ENCODE data around the gene GPATCH2.

The GPATCH2 gene

DNA sequence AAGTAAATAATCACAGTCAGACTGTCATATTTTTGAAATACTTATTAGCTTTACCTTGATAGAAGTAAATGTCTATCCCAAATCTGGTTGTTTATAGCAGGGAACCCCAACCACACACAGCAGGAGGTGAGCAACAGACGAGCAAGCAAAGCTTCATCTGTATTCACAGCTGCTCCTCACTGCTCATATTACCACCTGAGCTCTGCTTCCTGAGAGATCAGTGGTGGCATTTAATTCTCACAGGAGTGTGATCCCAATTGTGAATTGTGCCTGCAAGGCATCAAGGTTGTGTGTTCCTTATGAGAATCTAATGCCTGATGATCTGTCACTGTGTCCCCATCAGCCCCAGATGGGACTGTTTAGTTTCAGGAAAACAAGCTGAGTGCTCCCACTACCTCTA is 104.3 kb downstream of the GPATCH2 start:
- peak overlapping the region; percentile 71 for H3K27ac ChIP-seq
- TF ChIP-seq, protein P1, sequence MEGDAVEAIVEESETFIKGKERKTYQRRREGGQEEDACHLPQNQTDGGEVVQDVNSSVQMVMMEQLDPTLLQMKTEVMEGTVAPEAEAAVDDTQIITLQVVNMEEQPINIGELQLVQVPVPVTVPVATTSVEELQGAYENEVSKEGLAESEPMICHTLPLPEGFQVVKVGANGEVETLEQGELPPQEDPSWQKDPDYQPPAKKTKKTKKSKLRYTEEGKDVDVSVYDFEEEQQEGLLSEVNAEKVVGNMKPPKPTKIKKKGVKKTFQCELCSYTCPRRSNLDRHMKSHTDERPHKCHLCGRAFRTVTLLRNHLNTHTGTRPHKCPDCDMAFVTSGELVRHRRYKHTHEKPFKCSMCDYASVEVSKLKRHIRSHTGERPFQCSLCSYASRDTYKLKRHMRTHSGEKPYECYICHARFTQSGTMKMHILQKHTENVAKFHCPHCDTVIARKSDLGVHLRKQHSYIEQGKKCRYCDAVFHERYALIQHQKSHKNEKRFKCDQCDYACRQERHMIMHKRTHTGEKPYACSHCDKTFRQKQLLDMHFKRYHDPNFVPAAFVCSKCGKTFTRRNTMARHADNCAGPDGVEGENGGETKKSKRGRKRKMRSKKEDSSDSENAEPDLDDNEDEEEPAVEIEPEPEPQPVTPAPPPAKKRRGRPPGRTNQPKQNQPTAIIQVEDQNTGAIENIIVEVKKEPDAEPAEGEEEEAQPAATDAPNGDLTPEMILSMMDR (IDR thresholded peaks at IDR 0.05) = no peak
- TF ChIP-seq ZFX (IDR thresholded peaks at IDR 0.05; ENCODE audit: borderline replicate concordance) = no peak

DNA sequence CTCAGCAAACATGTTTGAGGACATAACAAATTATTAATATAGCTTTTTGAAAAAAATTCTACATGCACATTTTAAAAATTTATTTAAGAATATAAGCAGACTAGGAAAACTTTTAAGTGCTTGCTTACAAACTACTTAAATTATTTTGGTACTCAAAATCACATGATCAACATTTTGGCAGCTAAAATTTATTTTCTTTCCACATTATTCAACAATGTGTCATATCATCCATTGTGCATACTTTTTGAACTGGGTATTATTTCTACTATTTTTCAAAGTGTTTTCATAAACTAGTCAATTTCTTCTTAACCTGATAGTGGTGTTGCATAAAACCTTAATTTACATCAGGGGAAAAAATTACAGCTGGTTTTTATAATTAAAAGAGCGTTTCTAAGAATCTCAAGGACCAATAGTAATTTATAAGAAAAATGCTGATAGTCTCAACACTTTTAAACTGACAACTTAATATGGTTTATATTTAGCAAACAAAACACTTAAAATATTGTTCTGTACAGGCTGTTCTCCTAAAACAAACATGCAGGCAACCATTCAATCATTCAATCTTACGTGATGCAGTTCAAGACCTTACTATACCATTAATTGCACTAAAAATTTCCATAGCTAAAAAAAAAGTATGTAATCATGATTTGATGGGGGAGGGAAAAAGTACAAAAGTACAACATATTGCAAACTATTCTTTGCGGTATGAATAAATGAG is 105.0 kb downstream of the GPATCH2 start:
- peak overlapping the region; percentile 71 for H3K27ac ChIP-seq
- no peak for TF ChIP-seq ZFX (IDR thresholded peaks at IDR 0.05; ENCODE audit: borderline replicate concordance)
- TF ChIP-seq, protein P1 (IDR thresholded peaks at IDR 0.05) = no peak

DNA sequence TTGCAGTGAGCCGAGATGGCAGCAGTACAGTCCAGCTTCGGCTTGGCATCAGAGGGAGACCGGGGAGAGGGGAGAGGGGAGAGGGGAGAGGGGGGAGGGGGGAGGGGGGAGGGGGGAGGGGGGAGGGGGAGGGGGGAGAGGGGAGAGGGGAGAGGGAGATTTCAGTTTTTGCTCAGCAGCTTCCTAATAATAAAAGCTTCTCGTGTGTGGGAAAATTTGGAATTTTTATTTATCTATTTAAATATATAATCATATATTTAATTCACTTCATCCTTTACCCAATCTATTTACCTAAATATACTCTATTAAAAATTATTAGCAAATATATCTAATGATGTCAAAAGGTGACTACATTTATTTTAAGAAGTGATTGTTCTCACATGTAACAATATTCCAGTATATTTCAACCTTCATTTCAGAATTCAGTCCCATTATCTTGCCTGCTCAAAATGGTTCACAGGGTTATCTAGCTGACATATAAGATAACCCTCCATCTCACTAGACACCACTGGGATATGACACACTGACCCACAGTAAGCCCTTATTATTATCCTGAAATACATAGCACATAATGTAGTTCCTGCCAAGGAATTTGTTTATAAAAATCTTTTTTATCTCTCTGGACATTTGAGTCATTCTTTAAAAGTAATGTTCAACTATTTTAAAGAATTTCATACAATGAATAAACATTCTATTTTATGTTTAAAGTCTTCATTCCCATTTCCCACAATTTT is 105.9 kb downstream of the GPATCH2 start:
- no peak for TF ChIP-seq ZFX (IDR thresholded peaks at IDR 0.05; ENCODE audit: borderline replicate concordance)
- TF ChIP-seq, protein P1 (IDR thresholded peaks at IDR 0.05) = no peak
- peak overlapping the region; percentile 71 for H3K27ac ChIP-seq

DNA sequence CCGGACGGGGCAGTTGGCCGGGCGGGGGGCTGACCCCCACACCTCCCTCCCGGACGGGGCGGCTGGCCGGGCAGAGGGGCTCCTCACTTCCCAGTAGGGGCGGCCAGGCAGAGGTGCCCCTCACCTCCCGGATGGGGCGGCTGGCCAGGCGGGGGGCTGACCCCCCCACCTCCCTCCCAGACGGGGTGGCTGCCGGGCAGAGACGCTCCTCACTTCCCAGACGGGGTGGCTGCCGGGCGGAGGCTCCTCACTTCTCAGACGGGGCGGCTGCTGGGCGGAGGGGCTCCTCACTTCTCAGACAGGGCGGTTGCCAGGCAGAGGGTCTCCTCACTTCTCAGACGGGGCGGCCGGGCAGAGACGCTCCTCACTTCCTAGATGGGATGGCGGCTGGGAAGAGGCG is 107.0 kb downstream of the GPATCH2 start:
- H3K27ac ChIP-seq = peak overlapping the region; percentile 52; the same call in 1 of the 2 replicates

DNA sequence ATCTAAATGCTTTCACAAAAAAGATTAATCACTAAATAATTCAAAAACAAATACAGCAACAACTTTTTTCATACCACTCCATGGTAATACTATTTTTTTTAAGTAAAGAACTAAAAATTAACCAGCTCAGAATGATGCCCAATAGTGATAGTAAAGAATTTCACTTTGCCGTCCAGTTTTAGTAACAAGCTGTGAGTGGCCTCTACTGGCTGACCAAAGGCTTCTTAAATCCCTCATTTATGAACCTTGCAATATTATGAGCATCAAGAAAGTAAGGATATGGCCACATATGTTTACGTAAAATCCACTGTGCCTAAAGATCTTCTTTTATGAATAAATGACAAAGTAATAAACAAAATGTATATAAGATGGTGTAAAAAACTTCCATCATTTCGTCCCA is 108.6 kb downstream of the GPATCH2 start:
- TF ChIP-seq, protein P1 (IDR thresholded peaks at IDR 0.05) = peak; percentile 47; the same call in 1 of the 2 replicates
- TF ChIP-seq ZFX (IDR thresholded peaks at IDR 0.05; ENCODE audit: borderline replicate concordance) = no peak

DNA sequence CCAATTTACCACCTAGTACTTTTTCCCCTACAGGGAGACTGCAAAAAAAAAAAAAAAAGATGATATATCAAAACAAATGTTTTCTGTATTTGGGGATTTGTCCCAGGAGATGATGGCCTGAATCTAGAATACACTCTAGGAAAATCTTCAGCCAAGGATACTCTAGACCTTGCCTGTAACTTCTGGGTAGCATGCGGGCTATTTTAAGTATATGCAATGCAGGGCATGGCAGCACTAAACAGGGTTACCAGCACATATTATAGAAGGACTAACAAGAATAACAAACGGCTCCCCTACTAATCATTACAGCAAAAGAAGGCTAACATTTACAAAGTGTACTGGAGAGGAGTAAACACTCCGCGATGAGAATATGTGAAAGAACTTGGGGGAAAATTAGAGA is 109.6 kb downstream of the GPATCH2 start:
- TF ChIP-seq, protein P1 (IDR thresholded peaks at IDR 0.05) = no peak
- TF ChIP-seq ZFX (IDR thresholded peaks at IDR 0.05; ENCODE audit: borderline replicate concordance) = no peak

More for the DNA sequence above, 108.6 kb downstream of the GPATCH2 start:
- peak overlapping the region; percentile 52 for H3K27ac ChIP-seq

DNA sequence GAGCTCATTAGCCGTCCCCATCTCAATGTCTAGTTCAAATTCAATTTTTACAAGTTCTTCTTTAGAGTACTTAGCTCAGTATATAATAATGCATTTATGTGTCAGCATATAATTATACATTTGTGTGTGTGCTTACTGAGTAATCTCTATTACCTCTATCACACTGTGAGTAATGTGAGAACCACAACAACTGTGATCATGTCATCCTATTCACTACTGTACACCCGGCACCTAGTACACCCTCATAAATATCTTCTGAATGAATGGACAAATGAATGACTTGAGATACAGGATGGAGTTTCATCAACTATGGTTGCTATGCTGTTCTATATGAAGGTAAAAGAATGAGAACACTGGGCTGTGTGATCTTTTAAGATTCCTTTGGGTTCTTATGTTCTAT is 124.0 kb downstream of the GPATCH2 start:
- H3K27ac ChIP-seq = no peak overlapping the region
- TF ChIP-seq ZFX (IDR thresholded peaks at IDR 0.05; ENCODE audit: borderline replicate concordance) = no peak
- TF ChIP-seq, protein P1 (IDR thresholded peaks at IDR 0.05) = no peak

More for the DNA sequence above, 109.6 kb downstream of the GPATCH2 start:
- peak overlapping the region; percentile 25 for H3K27ac ChIP-seq

All from 22Rv1 (cell line).